ENCODE data around the gene GPR3. TPM values are rescaled to one million over a fixed set of nuclear protein-coding genes. Genes with fewer than 3 reads are reported as not detected.

The GPR3 gene
- total and polyA plus RNA-seq, 2 of the 13 experiments (the other 11 are each of a cell fraction or from before 2014, with no cell fraction given), result 1.00 to 2.6 TPM

GRCh38 chr1:27364696-27365371, 27.6 kb upstream of the GPR3 start (continued):
- no peak for TF ChIP-seq KMT2A (CRISPR knock-in tag; IDR thresholded peaks at IDR 0.05)
- TF ChIP-seq ZNF484 (CRISPR knock-in tag; IDR thresholded peaks at IDR 0.05; ENCODE audit: borderline replicate concordance, low read depth), result no peak
- TF ChIP-seq HDAC6 (IDR thresholded peaks at IDR 0.05; ENCODE audit: low read depth, low read length), result no peak
- TF ChIP-seq KLF16 (CRISPR knock-in tag; IDR thresholded peaks at IDR 0.05), result no peak
- TF ChIP-seq ZNF281 (CRISPR knock-in tag; IDR thresholded peaks at IDR 0.05; ENCODE audit: borderline replicate concordance), result peak; percentile 45; the same call in 1 of the 2 replicates
- TF ChIP-seq ELK4 (CRISPR knock-in tag; IDR thresholded peaks at IDR 0.05; ENCODE audit: borderline replicate concordance), result no peak
